HepG2 (cell line): ENCODE data around the gene ARL4D. TPM values are rescaled to one million over a fixed set of nuclear protein-coding genes. Genes with fewer than 3 reads are reported as not detected.

Experiments used
- ARID2 ChIP-seq: sonication (generic); formaldehyde crosslinking; IDR thresholded peaks from 2 replicates; pipeline ENCODE4 v1.8.1; 2022; ENCODE audit warnings: mild to moderate bottlenecking, missing genetic modification reagents, borderline replicate concordance
- BORCS8-MEF2B ChIP-seq: sonication (generic); formaldehyde crosslinking; IDR thresholded peaks from 2 replicates; pipeline ENCODE4 v1.8.0; 2022; ENCODE audit warnings: mild to moderate bottlenecking, missing genetic modification reagents
- IRX3 ChIP-seq: sonication (generic); formaldehyde crosslinking; IDR thresholded peaks from 2 replicates; pipeline ENCODE4 v1.8.1; 2023; ENCODE audit warnings: mild to moderate bottlenecking, low read depth, missing genetic modification reagents, borderline replicate concordance
- KDM2A ChIP-seq: sonication (generic); formaldehyde crosslinking; IDR thresholded peaks from 2 replicates; pipeline ENCODE4 v1.4.0; 2020; ENCODE audit warnings: low read depth, missing genetic modification reagents, borderline replicate concordance
- KMT2B ChIP-seq: IDR thresholded peaks from 2 replicates; pipeline ENCODE4 v1.6.1; 2016; ENCODE audit warnings: missing genetic modification reagents, missing compliant biosample characterization
- NCOA5 ChIP-seq: sonication (generic); formaldehyde crosslinking; IDR thresholded peaks from 2 replicates; pipeline ENCODE4 v1.4.0; 2020; ENCODE audit warnings: missing genetic modification reagents
- TBL1XR1 ChIP-seq: fragments of 150-350 bp; IDR thresholded peaks from 2 replicates; pipeline ENCODE4 v1.6.1; 2014; ENCODE audit warnings: borderline replicate concordance, low read length; ENCODE audit not compliant: partially characterized antibody
- ZGPAT ChIP-seq: IDR thresholded peaks from 2 replicates; pipeline ENCODE4 v1.6.1; 2016; ENCODE audit warnings: mild to moderate bottlenecking
- ZNF570 ChIP-seq: sonication (generic); formaldehyde crosslinking; IDR thresholded peaks from 2 replicates; pipeline ENCODE4 v1.4.0; 2020; ENCODE audit warnings: mild to moderate bottlenecking, missing genetic modification reagents, borderline replicate concordance
- ZNF770 ChIP-seq: sonication (generic); formaldehyde crosslinking; IDR thresholded peaks from 2 replicates; pipeline ENCODE4 v1.5.0; 2020; ENCODE audit warnings: mild to moderate bottlenecking, missing genetic modification reagents
- ZNF777 ChIP-seq: sonication (generic); formaldehyde crosslinking; IDR thresholded peaks from 2 replicates; pipeline ENCODE4 v1.4.0; 2020; ENCODE audit warnings: missing genetic modification reagents
- ZNF790 ChIP-seq: sonication (generic); formaldehyde crosslinking; IDR thresholded peaks from 2 replicates; pipeline ENCODE4 v1.8.0; 2022; ENCODE audit warnings: missing genetic modification reagents, mild to moderate bottlenecking, borderline replicate concordance
- polyA plus RNA-seq, 8 experiments: library from polyadenylated mRNA; depleted of rRNA in 3 of 8; stranded (reverse) in 7 of 8; unstranded in 1 of 8; fragments of >200 nt; fragmentation: Illumina TruSeq in 4 of 8; extraction: Trizol in 4 of 8; gene quantifications; 2 replicates each; pipeline versions ENCODE4 v1.2.1 to v1.2.3, GENCODE V29; 2011 to 2016; ENCODE audit warnings: low read depth in 4 of 8, missing spikeins in 1 of 8, mixed read lengths in 1 of 8; ENCODE audit not compliant: insufficient read depth in 1 of 8
- total RNA-seq, 5 experiments: library from RNA; depleted of rRNA; stranded (reverse); fragments of >200 nt; fragmentation: Illumina TruSeq; extraction: Trizol; gene quantifications; 2 replicates each; pipeline ENCODE4 v1.2.3, GENCODE V29; 2016; ENCODE audit warnings: low read depth in 1 of 5
- TF ChIP-seq, protein P1 (sequence below): sonication (generic); formaldehyde crosslinking; IDR thresholded peaks from 2 replicates; pipeline ENCODE4 v1.4.0; 2020; ENCODE audit warnings: mild to moderate bottlenecking, missing genetic modification reagents
- TF ChIP-seq, protein P2 (sequence below): sonication (generic); formaldehyde crosslinking; IDR thresholded peaks from 2 replicates; pipeline ENCODE4 v1.5.0; 2020; ENCODE audit warnings: missing genetic modification reagents
- TF ChIP-seq, protein P3 (sequence below): sonication (generic); formaldehyde crosslinking; IDR thresholded peaks from 2 replicates; pipeline ENCODE4 v1.8.0; 2022; ENCODE audit warnings: mild to moderate bottlenecking, missing genetic modification reagents, borderline replicate concordance
- TF ChIP-seq, protein P4 (sequence below): sonication (generic); formaldehyde crosslinking; IDR thresholded peaks from 2 replicates; pipeline ENCODE4 v1.9.0; 2022; ENCODE audit warnings: low read depth, missing genetic modification reagents

Gene ARL4D
- total and polyA plus RNA-seq, 2 of the 13 experiments (the other 11 are each of a cell fraction or from before 2014, with no cell fraction given) = 9.0 to 25.9 TPM

GRCh38 chr17:43360739-43361505 lies 37.9 kb upstream of the ARL4D start (continued):
- TF ChIP-seq ZNF770 = peak; percentile 66
- TF ChIP-seq, protein P1, sequence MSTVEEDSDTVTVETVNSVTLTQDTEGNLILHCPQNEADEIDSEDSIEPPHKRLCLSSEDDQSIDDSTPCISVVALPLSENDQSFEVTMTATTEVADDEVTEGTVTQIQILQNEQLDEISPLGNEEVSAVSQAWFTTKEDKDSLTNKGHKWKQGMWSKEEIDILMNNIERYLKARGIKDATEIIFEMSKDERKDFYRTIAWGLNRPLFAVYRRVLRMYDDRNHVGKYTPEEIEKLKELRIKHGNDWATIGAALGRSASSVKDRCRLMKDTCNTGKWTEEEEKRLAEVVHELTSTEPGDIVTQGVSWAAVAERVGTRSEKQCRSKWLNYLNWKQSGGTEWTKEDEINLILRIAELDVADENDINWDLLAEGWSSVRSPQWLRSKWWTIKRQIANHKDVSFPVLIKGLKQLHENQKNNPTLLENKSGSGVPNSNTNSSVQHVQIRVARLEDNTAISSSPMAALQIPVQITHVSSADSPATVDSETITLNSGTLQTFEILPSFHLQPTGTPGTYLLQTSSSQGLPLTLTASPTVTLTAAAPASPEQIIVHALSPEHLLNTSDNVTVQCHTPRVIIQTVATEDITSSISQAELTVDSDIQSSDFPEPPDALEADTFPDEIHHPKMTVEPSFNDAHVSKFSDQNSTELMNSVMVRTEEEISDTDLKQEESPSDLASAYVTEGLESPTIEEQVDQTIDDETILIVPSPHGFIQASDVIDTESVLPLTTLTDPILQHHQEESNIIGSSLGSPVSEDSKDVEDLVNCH (CRISPR knock-in tag) = no peak
- no peak for TF ChIP-seq ZNF790 (CRISPR knock-in tag)
- TF ChIP-seq KDM2A (CRISPR knock-in tag) = peak; percentile 81
- TF ChIP-seq NCOA5 (CRISPR knock-in tag) = peak; percentile 100
- TF ChIP-seq, protein P2, sequence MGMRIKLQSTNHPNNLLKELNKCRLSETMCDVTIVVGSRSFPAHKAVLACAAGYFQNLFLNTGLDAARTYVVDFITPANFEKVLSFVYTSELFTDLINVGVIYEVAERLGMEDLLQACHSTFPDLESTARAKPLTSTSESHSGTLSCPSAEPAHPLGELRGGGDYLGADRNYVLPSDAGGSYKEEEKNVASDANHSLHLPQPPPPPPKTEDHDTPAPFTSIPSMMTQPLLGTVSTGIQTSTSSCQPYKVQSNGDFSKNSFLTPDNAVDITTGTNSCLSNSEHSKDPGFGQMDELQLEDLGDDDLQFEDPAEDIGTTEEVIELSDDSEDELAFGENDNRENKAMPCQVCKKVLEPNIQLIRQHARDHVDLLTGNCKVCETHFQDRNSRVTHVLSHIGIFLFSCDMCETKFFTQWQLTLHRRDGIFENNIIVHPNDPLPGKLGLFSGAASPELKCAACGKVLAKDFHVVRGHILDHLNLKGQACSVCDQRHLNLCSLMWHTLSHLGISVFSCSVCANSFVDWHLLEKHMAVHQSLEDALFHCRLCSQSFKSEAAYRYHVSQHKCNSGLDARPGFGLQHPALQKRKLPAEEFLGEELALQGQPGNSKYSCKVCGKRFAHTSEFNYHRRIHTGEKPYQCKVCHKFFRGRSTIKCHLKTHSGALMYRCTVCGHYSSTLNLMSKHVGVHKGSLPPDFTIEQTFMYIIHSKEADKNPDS (CRISPR knock-in tag) = peak; percentile 87; the same call in 1 of the 2 replicates
- peak; percentile 99 for TF ChIP-seq ZGPAT (CRISPR knock-in tag)
- peak; percentile 96 for TF ChIP-seq ZNF777 (CRISPR knock-in tag)
- peak; percentile 80 for TF ChIP-seq TBL1XR1
- peak; percentile 88 for TF ChIP-seq KMT2B
- TF ChIP-seq ZNF570 (CRISPR knock-in tag) = no peak; the same call in 1 of the 2 replicates
- peak; percentile 96 for TF ChIP-seq BORCS8-MEF2B (CRISPR knock-in tag)
- peak; percentile 99 for TF ChIP-seq IRX3
- TF ChIP-seq, protein P3, sequence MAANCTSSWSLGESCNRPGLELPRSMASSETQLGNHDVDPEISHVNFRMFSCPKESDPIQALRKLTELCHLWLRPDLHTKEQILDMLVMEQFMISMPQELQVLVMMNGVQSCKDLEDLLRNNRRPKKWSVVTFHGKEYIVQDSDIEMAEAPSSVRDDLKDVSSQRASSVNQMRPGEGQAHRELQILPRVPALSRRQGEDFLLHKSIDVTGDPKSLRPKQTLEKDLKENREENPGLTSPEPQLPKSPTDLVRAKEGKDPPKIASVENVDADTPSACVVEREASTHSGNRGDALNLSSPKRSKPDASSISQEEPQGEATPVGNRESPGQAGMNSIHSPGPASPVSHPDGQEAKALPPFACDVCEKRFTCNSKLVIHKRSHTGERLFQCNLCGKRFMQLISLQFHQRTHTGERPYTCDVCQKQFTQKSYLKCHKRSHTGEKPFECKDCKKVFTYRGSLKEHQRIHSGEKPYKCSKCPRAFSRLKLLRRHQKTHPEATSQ (CRISPR knock-in tag) = peak; percentile 99
- TF ChIP-seq, protein P4, sequence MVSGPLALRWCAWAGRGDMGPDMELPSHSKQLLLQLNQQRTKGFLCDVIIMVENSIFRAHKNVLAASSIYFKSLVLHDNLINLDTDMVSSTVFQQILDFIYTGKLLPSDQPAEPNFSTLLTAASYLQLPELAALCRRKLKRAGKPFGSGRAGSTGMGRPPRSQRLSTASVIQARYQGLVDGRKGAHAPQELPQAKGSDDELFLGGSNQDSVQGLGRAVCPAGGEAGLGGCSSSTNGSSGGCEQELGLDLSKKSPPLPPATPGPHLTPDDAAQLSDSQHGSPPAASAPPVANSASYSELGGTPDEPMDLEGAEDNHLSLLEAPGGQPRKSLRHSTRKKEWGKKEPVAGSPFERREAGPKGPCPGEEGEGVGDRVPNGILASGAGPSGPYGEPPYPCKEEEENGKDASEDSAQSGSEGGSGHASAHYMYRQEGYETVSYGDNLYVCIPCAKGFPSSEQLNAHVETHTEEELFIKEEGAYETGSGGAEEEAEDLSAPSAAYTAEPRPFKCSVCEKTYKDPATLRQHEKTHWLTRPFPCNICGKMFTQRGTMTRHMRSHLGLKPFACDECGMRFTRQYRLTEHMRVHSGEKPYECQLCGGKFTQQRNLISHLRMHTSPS (CRISPR knock-in tag) = no peak
- peak; percentile 67; the same call in 1 of the 2 replicates for TF ChIP-seq ARID2 (CRISPR knock-in tag)
